Ramos (cell line): Measurements from ENCODE around the gene TRAF3.

ENCODE experiments used
- in situ Hi-C: fragments of 300-500 bp; cut with MboI; formaldehyde crosslinking; loops from one replicate; pipeline ENCODE4 v1.14.3; 2022; ENCODE audit warnings: low sequenced_read_pairs; ENCODE audit not compliant: unreplicated experiment

Gene TRAF3

GRCh38 chr14:102928412-102929240 lies 151.4 kb downstream of the TRAF3 start:
- in situ Hi-C loops: no loop called here

DNA sequence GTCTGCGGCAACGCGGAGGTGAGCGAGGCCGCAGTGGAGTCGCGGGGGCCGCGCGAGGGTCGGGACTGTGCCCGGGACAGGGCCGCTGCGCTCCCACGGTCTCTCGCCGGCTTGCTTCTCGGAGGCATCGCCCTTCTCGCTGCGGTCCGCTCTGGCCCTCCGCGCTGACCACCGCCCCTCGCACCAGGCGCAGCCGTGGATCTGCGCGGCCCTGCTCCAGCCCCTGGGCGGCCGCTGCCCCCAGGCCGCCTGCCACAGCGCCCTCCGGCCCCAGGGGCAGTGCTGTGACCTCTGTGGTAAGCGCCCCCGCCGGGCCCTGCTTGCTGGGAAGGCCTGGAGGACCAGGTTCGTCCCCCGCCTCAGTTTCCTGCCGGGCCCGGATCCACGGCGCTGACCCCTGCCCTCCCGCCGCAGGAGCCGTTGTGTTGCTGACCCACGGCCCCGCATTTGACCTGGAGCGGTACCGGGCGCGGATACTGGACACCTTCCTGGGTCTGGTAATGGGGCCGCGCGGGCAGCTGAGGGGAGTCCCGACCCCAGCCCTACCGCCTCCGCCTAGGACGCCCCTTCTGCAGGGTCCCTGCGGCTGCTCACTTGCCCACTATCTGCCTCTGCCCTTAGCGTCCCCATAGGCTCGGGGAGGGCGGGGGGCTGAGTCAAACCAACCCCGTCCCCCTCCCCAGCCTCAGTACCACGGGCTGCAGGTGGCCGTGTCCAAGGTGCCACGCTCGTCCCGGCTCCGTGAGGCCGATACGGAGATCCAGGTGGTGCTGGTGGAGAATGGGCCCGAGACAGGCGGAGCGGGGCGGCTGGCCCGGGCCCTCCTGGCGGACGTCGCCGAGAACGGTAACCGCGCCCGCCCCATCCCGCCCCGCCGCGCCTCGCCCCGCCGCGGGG lies 152.2 kb downstream of the TRAF3 start:
- in situ Hi-C loops: no loop called here

- in situ Hi-C loops: no loop called here
These were observed 153.0 kb downstream of the TRAF3 start for GRCh38 chr14:102930138-102930752.

- in situ Hi-C loops: no loop called here
These were observed 153.7 kb downstream of the TRAF3 start for GRCh38 chr14:102930753-102931579.

DNA sequence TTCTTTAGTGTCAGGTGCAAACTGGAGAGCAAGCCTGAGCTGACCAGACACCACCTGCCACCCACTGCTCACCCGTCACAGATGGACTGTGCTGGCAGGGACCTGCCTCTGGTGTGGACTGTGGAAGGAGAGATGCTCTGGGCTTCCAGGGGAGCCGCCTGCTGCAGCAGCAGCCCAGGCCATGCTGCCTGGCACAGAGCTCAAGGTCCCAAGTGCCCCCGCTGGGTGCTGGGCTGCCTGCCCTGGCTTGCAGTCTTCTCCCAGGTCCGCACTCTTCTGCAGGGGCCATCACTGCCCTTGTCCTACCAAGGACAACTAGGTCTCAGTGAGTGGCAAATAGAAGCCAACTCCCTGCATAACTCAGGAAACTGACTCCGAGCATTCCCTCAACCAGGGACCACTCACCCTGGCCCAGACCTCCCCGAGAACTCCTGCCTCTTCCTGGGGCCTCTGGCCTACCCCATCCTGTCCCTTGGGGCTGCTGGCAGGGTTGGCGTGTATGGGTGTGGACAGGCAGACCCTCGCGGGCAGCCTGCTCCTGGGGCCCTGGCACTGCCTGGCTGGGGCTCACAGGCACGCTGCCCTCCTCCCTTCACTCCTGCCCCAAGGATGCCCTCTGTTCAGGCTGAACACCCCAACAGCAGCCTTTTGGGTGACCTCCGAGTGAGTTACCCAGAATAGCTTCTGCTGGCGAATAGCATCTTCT lies 154.5 kb downstream of the TRAF3 start:
- in situ Hi-C loops: no loop called here

DNA sequence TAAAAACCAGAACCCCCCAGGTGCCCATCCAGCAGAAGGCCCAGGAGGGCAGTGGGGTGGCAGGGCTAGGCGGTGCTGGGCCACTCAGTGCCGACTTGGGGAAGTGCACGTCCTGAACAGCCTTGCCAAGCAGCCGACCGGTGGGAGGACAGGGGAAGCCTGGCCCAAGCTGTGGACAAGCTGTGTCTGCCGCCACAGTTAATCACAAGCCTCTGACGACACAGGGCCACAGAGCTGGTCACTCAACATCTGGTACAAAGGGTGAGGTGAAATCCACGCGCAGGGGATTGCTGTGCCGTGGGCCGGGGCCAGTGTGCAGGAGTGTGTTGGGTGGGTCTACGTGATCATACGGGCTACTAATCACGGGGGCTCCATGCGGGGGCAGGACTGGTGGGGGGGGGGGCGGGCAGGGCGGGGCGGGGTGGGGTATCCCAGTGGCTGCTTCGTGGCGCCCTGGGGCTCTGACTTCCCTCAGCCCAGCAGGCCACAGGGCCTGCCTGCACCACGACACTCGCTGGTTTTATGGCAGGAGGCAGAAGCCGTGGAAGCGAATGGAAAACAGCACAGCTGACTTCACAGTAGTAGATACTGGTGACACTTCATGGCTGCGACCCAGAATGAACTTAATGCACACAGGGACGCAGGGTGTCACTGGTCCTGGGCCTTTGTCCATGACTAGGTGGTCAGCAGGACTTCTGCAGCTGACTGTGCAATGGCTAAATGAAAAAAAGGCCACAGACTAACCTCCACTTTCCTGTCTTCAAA lies 155.4 kb downstream of the TRAF3 start:
- in situ Hi-C loops: no loop called here

- in situ Hi-C loops: no loop called here
These were observed 156.5 kb downstream of the TRAF3 start for GRCh38 chr14:102933618-102934231.

- in situ Hi-C loops: no loop called here
These were observed 158.5 kb downstream of the TRAF3 start for GRCh38 chr14:102935756-102936155.

GRCh38 chr14:102937331-102938175 lies 160.3 kb downstream of the TRAF3 start:
- in situ Hi-C loops: no loop called here

- in situ Hi-C loops: no loop called here
These were observed 160.9 kb downstream of the TRAF3 start for GRCh38 chr14:102938191-102938590.

GRCh38 chr14:102939329-102939728 lies 162.1 kb downstream of the TRAF3 start:
- in situ Hi-C loops: no loop called here

GRCh38 chr14:102939820-102940561 lies 162.7 kb downstream of the TRAF3 start:
- in situ Hi-C loops: no loop called here

GRCh38 chr14:102940729-102941362 lies 163.6 kb downstream of the TRAF3 start:
- in situ Hi-C loops: no loop called here

DNA sequence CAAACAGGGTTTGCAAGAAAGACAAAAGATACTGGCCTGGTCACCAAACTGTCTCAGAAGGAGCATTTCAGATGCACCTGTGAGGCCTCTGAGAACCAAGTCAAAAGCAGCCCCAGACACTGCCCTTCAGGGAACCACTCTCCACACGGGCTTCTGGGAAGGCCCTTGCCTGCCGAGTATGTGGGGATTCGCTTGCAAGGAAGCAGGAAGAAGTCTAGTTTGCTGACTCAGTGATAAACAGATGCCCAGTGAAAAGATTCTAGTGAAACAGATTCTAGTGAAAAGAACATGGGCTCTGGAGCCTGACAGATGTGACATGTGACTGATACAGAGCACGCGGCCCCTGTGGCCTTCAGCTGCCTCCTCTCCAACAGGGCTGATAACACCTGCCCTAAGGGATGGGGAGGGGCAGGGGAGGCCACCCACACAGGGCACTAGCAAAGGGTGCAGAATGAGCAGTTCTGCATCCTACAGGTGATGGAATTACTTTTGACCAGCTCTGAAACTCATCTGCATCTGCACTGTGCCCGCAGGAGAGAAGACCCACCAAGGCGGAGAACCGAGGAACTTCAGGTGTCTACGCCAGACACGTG lies 164.3 kb downstream of the TRAF3 start:
- in situ Hi-C loops: no loop called here

DNA sequence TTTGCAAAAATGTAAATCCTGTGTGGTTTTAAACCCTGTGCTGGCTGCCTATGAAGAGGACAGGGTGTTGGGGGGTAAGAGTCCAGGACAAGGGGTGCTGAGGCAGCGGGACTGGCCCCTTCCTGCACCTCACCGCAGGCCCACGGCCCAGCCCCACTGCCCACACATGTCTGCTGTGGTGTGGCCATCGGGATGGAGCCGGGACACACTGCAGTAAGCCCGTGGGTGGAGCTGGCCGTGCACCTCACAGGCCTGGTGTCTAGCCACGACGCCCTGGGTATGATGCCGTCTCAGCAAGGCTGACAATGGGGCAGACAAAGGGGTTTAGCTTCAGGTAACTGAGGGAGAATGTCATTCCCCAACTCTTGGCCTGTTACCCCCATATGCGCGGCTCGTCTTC lies 164.8 kb downstream of the TRAF3 start:
- in situ Hi-C loops: no loop called here

- in situ Hi-C loops: no loop called here
These were observed 166.2 kb downstream of the TRAF3 start for GRCh38 chr14:102943454-102943853.
